HepG2 (cell line): ENCODE results near the gene SIRT7. TPM values are rescaled to one million over a fixed set of nuclear protein-coding genes. Genes with fewer than 3 reads are reported as not detected.
A peak's percentile ranks its signal among the peaks of the same experiment; 100 is the strongest.

Experiments used
- ELF4 ChIP-seq: sonication (generic); formaldehyde crosslinking; IDR thresholded peaks from 2 replicates; pipeline ENCODE4 v1.5.0; 2020; ENCODE audit warnings: missing genetic modification reagents, mild to moderate bottlenecking, moderate library complexity, borderline replicate concordance
- HNRNPUL1 ChIP-seq: fragments of 200-400 bp; formaldehyde crosslinking; IDR thresholded peaks from 2 replicates; pipeline ENCODE4 v1.6.1; 2017; ENCODE audit warnings: low read depth, mild to moderate bottlenecking, low read length, moderate library complexity
- PRPF4 ChIP-seq: fragments of 200-400 bp; formaldehyde crosslinking; IDR thresholded peaks from 2 replicates; pipeline ENCODE4 v1.6.1; 2016; ENCODE audit warnings: low read length, low read depth; ENCODE audit not compliant: poor library complexity, severe bottlenecking
- RBM22 ChIP-seq: fragments of 200-400 bp; formaldehyde crosslinking; optimal IDR thresholded peaks from 2 replicates; pipeline ENCODE3; 2017; ENCODE audit warnings: mild to moderate bottlenecking, low read length, moderate library complexity
- STAT5B ChIP-seq: sonication (generic); formaldehyde crosslinking; IDR thresholded peaks from 2 replicates; pipeline ENCODE4 v1.4.0; 2020; ENCODE audit warnings: missing genetic modification reagents
- ZBTB39 ChIP-seq: sonication (generic); formaldehyde crosslinking; IDR thresholded peaks from 2 replicates; pipeline ENCODE4 v1.5.0; 2020; ENCODE audit warnings: missing genetic modification reagents
- ZFX ChIP-seq: sonication (generic); formaldehyde crosslinking; IDR thresholded peaks from 2 replicates; pipeline ENCODE4 v1.4.0; 2020; ENCODE audit warnings: mild to moderate bottlenecking, low read depth, missing genetic modification reagents, moderate library complexity
- ZFY ChIP-seq: sonication (generic); formaldehyde crosslinking; IDR thresholded peaks from 2 replicates; pipeline ENCODE4 v1.4.0; 2020; ENCODE audit warnings: missing genetic modification reagents
- ZNF12 ChIP-seq: sonication (generic); formaldehyde crosslinking; IDR thresholded peaks from 2 replicates; pipeline ENCODE4 v1.5.0; 2020; ENCODE audit warnings: missing genetic modification reagents
- ZNF143 ChIP-seq: sonication (generic); formaldehyde crosslinking; IDR thresholded peaks from 2 replicates; pipeline ENCODE4 v1.4.0; 2020; ENCODE audit warnings: missing genetic modification reagents
- ZNF446 ChIP-seq: sonication (generic); formaldehyde crosslinking; IDR thresholded peaks from 2 replicates; pipeline ENCODE4 v1.5.0; 2020; ENCODE audit warnings: mild to moderate bottlenecking, missing genetic modification reagents
- ZNF570 ChIP-seq: sonication (generic); formaldehyde crosslinking; IDR thresholded peaks from 2 replicates; pipeline ENCODE4 v1.4.0; 2020; ENCODE audit warnings: mild to moderate bottlenecking, missing genetic modification reagents, borderline replicate concordance
- ZNF609 ChIP-seq: sonication (generic); formaldehyde crosslinking; IDR thresholded peaks from 2 replicates; pipeline ENCODE4 v1.4.0; 2020; ENCODE audit warnings: mild to moderate bottlenecking, missing genetic modification reagents, borderline replicate concordance
- ZNF772 ChIP-seq: sonication (generic); formaldehyde crosslinking; IDR thresholded peaks from 2 replicates; pipeline ENCODE4 v1.5.0; 2020; ENCODE audit warnings: mild to moderate bottlenecking, missing genetic modification reagents
- polyA plus RNA-seq, 8 experiments: library from polyadenylated mRNA; depleted of rRNA in 3 of 8; stranded (reverse) in 7 of 8; unstranded in 1 of 8; fragments of >200 nt; fragmentation: Illumina TruSeq in 4 of 8; extraction: Trizol in 4 of 8; gene quantifications; 2 replicates each; pipeline versions ENCODE4 v1.2.1 to v1.2.3, GENCODE V29; 2011 to 2016; ENCODE audit warnings: low read depth in 4 of 8, missing spikeins in 1 of 8, mixed read lengths in 1 of 8; ENCODE audit not compliant: insufficient read depth in 1 of 8
- total RNA-seq, 5 experiments: library from RNA; depleted of rRNA; stranded (reverse); fragments of >200 nt; fragmentation: Illumina TruSeq; extraction: Trizol; gene quantifications; 2 replicates each; pipeline ENCODE4 v1.2.3, GENCODE V29; 2016; ENCODE audit warnings: low read depth in 1 of 5
- TF ChIP-seq, protein P1 (sequence below): sonication (generic); formaldehyde crosslinking; IDR thresholded peaks from 2 replicates; pipeline ENCODE4 v1.8.1; 2023; ENCODE audit warnings: mild to moderate bottlenecking, moderate library complexity, missing genetic modification reagents
- TF ChIP-seq, protein P2 (sequence below): sonication (generic); formaldehyde crosslinking; IDR thresholded peaks from 2 replicates; pipeline ENCODE4 v1.4.0; 2020; ENCODE audit warnings: missing genetic modification reagents
- TF ChIP-seq, protein P3 (sequence below): sonication (generic); formaldehyde crosslinking; IDR thresholded peaks from 2 replicates; pipeline ENCODE4 v1.8.1; 2022; ENCODE audit warnings: low read depth, mild to moderate bottlenecking, missing genetic modification reagents

The SIRT7 gene
- total and polyA plus RNA-seq, 2 of the 13 experiments (the other 11 are each of a cell fraction or from before 2014, with no cell fraction given): 8.3 to 24.8 TPM

- TF ChIP-seq ELF4 (CRISPR knock-in tag): no peak
- TF ChIP-seq STAT5B (CRISPR knock-in tag): peak; percentile 55; the same call in 1 of the 2 replicates
- peak; percentile 39; the same call in 1 of the 2 replicates for TF ChIP-seq ZNF143
- no peak for TF ChIP-seq HNRNPUL1
- peak; percentile 69; the same call in 1 of the 2 replicates for TF ChIP-seq ZNF772 (CRISPR knock-in tag)
- peak; percentile 53; the same call in 1 of the 2 replicates for TF ChIP-seq ZFX
- no peak for TF ChIP-seq ZNF570 (CRISPR knock-in tag)
- TF ChIP-seq ZNF609 (CRISPR knock-in tag): no peak
- TF ChIP-seq RBM22: peak; percentile 70
- TF ChIP-seq, protein P1, sequence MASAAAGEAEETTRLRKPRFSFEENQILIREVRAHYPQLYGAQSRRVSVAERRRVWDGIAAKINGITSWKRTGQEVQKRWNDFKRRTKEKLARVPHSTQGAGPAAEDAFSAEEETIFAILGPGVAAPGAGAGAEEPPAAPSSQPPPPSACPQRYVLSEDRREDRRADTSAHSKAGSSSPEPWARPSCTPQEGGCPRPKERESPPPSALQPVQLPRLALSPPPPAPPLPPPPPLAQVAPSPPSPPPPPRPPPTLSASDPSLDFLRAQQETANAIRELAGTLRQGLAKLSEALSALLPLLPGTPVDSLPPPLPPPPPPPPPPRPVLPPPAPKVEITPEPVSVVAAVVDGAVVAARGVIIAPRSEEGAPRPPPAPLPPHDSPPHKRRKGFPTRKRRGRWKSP (CRISPR knock-in tag): no peak
- TF ChIP-seq, protein P2, sequence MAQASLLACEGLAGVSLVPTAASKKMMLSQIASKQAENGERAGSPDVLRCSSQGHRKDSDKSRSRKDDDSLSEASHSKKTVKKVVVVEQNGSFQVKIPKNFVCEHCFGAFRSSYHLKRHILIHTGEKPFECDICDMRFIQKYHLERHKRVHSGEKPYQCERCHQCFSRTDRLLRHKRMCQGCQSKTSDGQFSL (CRISPR knock-in tag): no peak; the same call in 1 of the 2 replicates
- TF ChIP-seq ZNF12 (CRISPR knock-in tag): no peak
- TF ChIP-seq ZNF446: no peak; the same call in 1 of the 2 replicates
- peak; percentile 56 for TF ChIP-seq PRPF4
- TF ChIP-seq ZFY: peak; percentile 14
- TF ChIP-seq, protein P3, sequence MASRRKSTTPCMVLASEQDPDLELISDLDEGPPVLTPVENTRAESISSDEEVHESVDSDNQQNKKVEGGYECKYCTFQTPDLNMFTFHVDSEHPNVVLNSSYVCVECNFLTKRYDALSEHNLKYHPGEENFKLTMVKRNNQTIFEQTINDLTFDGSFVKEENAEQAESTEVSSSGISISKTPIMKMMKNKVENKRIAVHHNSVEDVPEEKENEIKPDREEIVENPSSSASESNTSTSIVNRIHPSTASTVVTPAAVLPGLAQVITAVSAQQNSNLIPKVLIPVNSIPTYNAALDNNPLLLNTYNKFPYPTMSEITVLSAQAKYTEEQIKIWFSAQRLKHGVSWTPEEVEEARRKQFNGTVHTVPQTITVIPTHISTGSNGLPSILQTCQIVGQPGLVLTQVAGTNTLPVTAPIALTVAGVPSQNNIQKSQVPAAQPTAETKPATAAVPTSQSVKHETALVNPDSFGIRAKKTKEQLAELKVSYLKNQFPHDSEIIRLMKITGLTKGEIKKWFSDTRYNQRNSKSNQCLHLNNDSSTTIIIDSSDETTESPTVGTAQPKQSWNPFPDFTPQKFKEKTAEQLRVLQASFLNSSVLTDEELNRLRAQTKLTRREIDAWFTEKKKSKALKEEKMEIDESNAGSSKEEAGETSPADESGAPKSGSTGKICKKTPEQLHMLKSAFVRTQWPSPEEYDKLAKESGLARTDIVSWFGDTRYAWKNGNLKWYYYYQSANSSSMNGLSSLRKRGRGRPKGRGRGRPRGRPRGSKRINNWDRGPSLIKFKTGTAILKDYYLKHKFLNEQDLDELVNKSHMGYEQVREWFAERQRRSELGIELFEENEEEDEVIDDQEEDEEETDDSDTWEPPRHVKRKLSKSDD: no peak
- no peak for TF ChIP-seq ZBTB39
These were observed 48.5 kb downstream of the SIRT7 start (continued) for GRCh38 chr17:81869221-81870130.
